Bronchial smooth muscle cell (primary cell): ENCODE measurements around the gene VPS8. TPM values are rescaled to one million over a fixed set of nuclear protein-coding genes. Genes with fewer than 3 reads are reported as not detected.

Source experiments
- total RNA-seq: library from RNA; depleted of rRNA; stranded (reverse); fragments of >200 nt; gene quantifications from 2 replicates; pipeline ENCODE4 v1.2.1, GENCODE V29; 2014

Gene VPS8
- total RNA-seq: 65.9 and 74.2 TPM in 2 replicates

GRCh38 chr3:184811999-184812661, at the start of gene VPS8:
TSS of gene VPS8 (plus strand) at chr3:184812166. CDS start at chr3:184824633, 12,467 bp downstream.

Other genes with a start within 250 kb of the VPS8 start
- 12.2 and 18.9 TPM in 2 replicates for gene MAGEF1, start 100.1 kb upstream of the VPS8 start, total RNA-seq